GM12878 (cell line): ENCODE measurements around the gene SMOC2. TPM values are rescaled to one million over a fixed set of nuclear protein-coding genes. Genes with fewer than 3 reads are reported as not detected.

Source experiments
- ATAC-seq: fragments of 200-7000 bp; cut with Tn5 transposase; 3 replicates; pipeline ENCODE4 v1.9.1; 2020; ENCODE audit warnings: mild to moderate bottlenecking, moderate library complexity
- BruUV-seq: library from RNA; stranded (reverse); fragments of 400-500 nt; replicated peaks from 2 replicates; lab custom pipeline; 2021; lab: Mats Ljungman, UMichigan
- CTCF ChIA-PET: fragments of 300-600 bp; sonication (Branson Sonifier 250); formaldehyde crosslinking; extraction: SDS; loops from one replicate; lab custom pipeline; 2021; ENCODE audit warnings: inconsistent platforms; lab: Yijun Ruan, JAX
- POLR2A ChIA-PET: fragments of 350-600 bp; formaldehyde crosslinking; extraction: SDS; loops from one replicate; lab custom pipeline; 2021; ENCODE audit warnings: inconsistent platforms; lab: Charles Lee
- RAD21 ChIA-PET: fragments of 300-600 bp; sonication (Branson Sonifier 250); formaldehyde crosslinking; loops from one replicate; lab custom pipeline; 2023; ENCODE audit warnings: antibody characterized with exemption; ENCODE audit not compliant: unreplicated experiment; lab: Charles Lee
- SMC1A ChIA-PET: fragments of 300-600 bp; sonication (Branson Sonifier 250); formaldehyde crosslinking; loops from one replicate; lab custom pipeline; 2023; ENCODE audit not compliant: unreplicated experiment, uncharacterized antibody; lab: Charles Lee
- DNase-seq: peaks from one replicate; pipeline ENCODE4 v3.0.0-alpha.2; 2011; ENCODE audit warnings: low read depth, low spot score
- FAIRE-seq: peaks from 3 replicates; lab custom pipeline; 2011; peaks lifted over from hg19 to GRCh38; lab: Jason Lieb, UNC
- H2AFZ ChIP-seq: 2 replicates; pipeline ENCODE4 v1.6.0; 2011; ENCODE audit warnings: low read depth, low read length, control low read depth; ENCODE audit not compliant: control insufficient read depth
- H3K27ac ChIP-seq: 2 replicates; pipeline ENCODE4 v1.5.1; 2011; ENCODE audit warnings: control low read depth; ENCODE audit not compliant: control insufficient read depth, insufficient read depth
- H3K27me3 ChIP-seq, 2 experiments: replicated peaks in 1 of 2; 2 replicates each; pipeline versions ENCODE4 v1.6.0 to v1.6.1; 2011; ENCODE audit warnings: low read length in 1 of 2; ENCODE audit not compliant: control insufficient read depth in 2 of 2, insufficient read depth in 2 of 2
- H3K36me3 ChIP-seq, 2 experiments: 2 replicates each; pipeline ENCODE4 v1.5.1; 2011; ENCODE audit warnings: low read length in 1 of 2; ENCODE audit not compliant: control insufficient read depth in 2 of 2, insufficient read depth in 2 of 2
- H3K4me1 ChIP-seq: 2 replicates; pipeline ENCODE4 v1.6.1; 2011; ENCODE audit warnings: mild to moderate bottlenecking, low read length, moderate library complexity, mixed read lengths; ENCODE audit not compliant: control insufficient read depth, insufficient read depth
- H3K4me2 ChIP-seq: 2 replicates; pipeline ENCODE4 v1.6.0; 2011; ENCODE audit warnings: control low read depth; ENCODE audit not compliant: control insufficient read depth, insufficient read depth
- H3K4me3 ChIP-seq: fragments of 200-600 bp; sonication (generic); 2 replicates; pipeline ENCODE4 v1.5.1; 2016
- H3K79me2 ChIP-seq: 2 replicates; pipeline ENCODE4 v1.6.0; 2011; ENCODE audit warnings: low read length; ENCODE audit not compliant: control insufficient read depth, insufficient read depth
- H3K9ac ChIP-seq: 2 replicates; pipeline ENCODE4 v1.8.0; 2011; ENCODE audit warnings: low read length, control low read depth, mixed read lengths; ENCODE audit not compliant: control insufficient read depth, insufficient read depth
- H3K9me3 ChIP-seq: replicated peaks from 3 replicates; pipeline ENCODE4 v1.5.1; 2011; ENCODE audit warnings: mild to moderate bottlenecking, low read length; ENCODE audit not compliant: control insufficient read depth, insufficient read depth
- H4K20me1 ChIP-seq: 2 replicates; pipeline ENCODE4 v1.6.0; 2011; ENCODE audit not compliant: control insufficient read depth, insufficient read depth
- EGR1 ChIP-seq, 2 experiments: IDR thresholded peaks; 1 replicate in 1 of 2; 2 replicates in 1 of 2; pipeline ENCODE4 v1.6.1; 2011 to 2012; ENCODE audit warnings: low read depth in 2 of 2, low read length in 2 of 2, borderline replicate concordance in 1 of 2, mild to moderate bottlenecking in 1 of 2, moderate library complexity in 1 of 2
- IKZF1 ChIP-seq: fragments of 450-650 bp; conservative IDR thresholded peaks from 2 replicates; pipeline ENCODE4 v1.6.1; 2017; ENCODE audit warnings: antibody characterized with exemption, mild to moderate bottlenecking
- NFYB ChIP-seq: IDR thresholded peaks from 2 replicates; pipeline ENCODE4 v1.6.1; 2011; ENCODE audit warnings: low read depth, mild to moderate bottlenecking, low read length, improper control_type of control experiment, moderate library complexity; ENCODE audit not compliant: insufficient read depth
- NR2C2 ChIP-seq: IDR thresholded peaks from 2 replicates; pipeline ENCODE4 v1.6.1; 2011; ENCODE audit warnings: borderline replicate concordance, low read depth; ENCODE audit not compliant: control insufficient read depth, insufficient read length
- POU2F2 ChIP-seq: IDR thresholded peaks from 3 replicates; pipeline ENCODE4 v1.6.1; 2011; ENCODE audit warnings: low read depth, mild to moderate bottlenecking, low read length, borderline replicate concordance
- RB1 ChIP-seq: fragments of 450-650 bp; formaldehyde crosslinking; IDR thresholded peaks from 2 replicates; pipeline ENCODE4 v1.6.1; 2017; ENCODE audit warnings: mild to moderate bottlenecking, borderline replicate concordance
- ZBTB11 ChIP-seq: fragments of 450-650 bp; formaldehyde crosslinking; IDR thresholded peaks from 2 replicates; pipeline ENCODE4 v1.5.0; 2022; ENCODE audit warnings: mild to moderate bottlenecking, missing genetic modification characterization
- WGBS: methylation state at CpG from one replicate; pipeline ENCODE4 v1.1.6; 2016; ENCODE audit warnings: low lambda C conversion rate; ENCODE audit not compliant: insufficient replicate concordance, insufficient coverage; ENCODE audit errors: missing lambda C conversion rate; 5-methylcytosine and 5-hydroxymethylcytosine counted together
- in situ Hi-C: fragments of 300-500 bp; cut with MboI; formaldehyde crosslinking; loops from 9 replicates; pipeline ENCODE4 v1.14.3; 2018; ENCODE audit warnings: mixed read lengths
- intact Hi-C: fragments of 100-400 bp; cut with micrococcal nuclease; formaldehyde crosslinking; loops from one replicate; pipeline ENCODE4 v1.14.2; 2022; ENCODE audit not compliant: unreplicated experiment
- polyA plus RNA-seq, 11 experiments: library from polyadenylated mRNA; depleted of rRNA in 4 of 11; unstranded in 6 of 11; stranded (reverse) in 5 of 11; fragments of >200 nt; fragmentation: Nextera tagmentation in 4 of 11; fragmentation: Illumina TruSeq in 1 of 11; extraction: Ambion mirVana in 4 of 11; extraction: Trizol in 1 of 11; gene quantifications; 1 replicate in 1 of 11; 2 replicates in 10 of 11; pipeline versions ENCODE4 v1.2.1 to v1.2.3, GENCODE V29; 2011 to 2016; ENCODE audit warnings: inconsistent platforms in 2 of 11, missing spikeins in 2 of 11, low read depth in 1 of 11
- total RNA-seq, 4 experiments: library from RNA; depleted of rRNA in 3 of 4; stranded (reverse); fragments of >200 nt in 3 of 4; fragmentation: Illumina TruSeq in 1 of 4; extraction: Trizol in 1 of 4; gene quantifications; 2 replicates each; pipeline versions ENCODE4 v1.2.1 to v1.2.3, GENCODE V29; 2013 to 2021

SMOC2 gene
- total and polyA plus RNA-seq, 10 of the 15 experiments (the other 5 are each of a cell fraction or from before 2014, with no cell fraction given): 0.10 to 0.12 TPM; not detected in 8

GRCh38 chr6:168518867-168519266 lies 77.9 kb downstream of the SMOC2 start:
- DNase-seq: no peak
- no peak overlapping the region for H3K4me3 ChIP-seq
- TF ChIP-seq ZBTB11 (CRISPR knock-in tag): no peak
- TF ChIP-seq NFYB: no peak
- TF ChIP-seq IKZF1: no peak
- TF ChIP-seq POU2F2: no peak
- TF ChIP-seq NR2C2: peak; percentile 56
- TF ChIP-seq EGR1 (IDR thresholded peaks at IDR 0.05; ENCODE audit: borderline replicate concordance in 1 of 2, low read depth in 2 of 2, low read length in 2 of 2): no peak
- TF ChIP-seq RB1: no peak
- FAIRE-seq: no peak
- H2AFZ ChIP-seq: no peak overlapping the region
- H3K79me2 ChIP-seq: no peaks in the 10 kb centered on the region
- H3K4me1 ChIP-seq: no peaks in the 10 kb centered on the region
- H4K20me1 ChIP-seq: no peaks in the 10 kb centered on the region
- intact Hi-C loops: no loop called here
- no peak for ATAC-seq
- H3K36me3 ChIP-seq: no peaks in the 10 kb centered on the region
- POLR2A ChIA-PET: no interaction called here
- H3K27ac ChIP-seq: no peak overlapping the region
- CTCF ChIA-PET: no interaction called here
- RAD21 ChIA-PET: no interaction called here
- SMC1A ChIA-PET: no interaction called here
- in situ Hi-C loops: no loop called here
- H3K9me3 ChIP-seq: no peaks in the 10 kb centered on the region; the same call in 2 of the 3 replicates
- WGBS: 86% methylated on average over 19 of the region's 21 CpGs
- no TSS peak for BruUV-seq
- H3K9ac ChIP-seq: no peak overlapping the region
- H3K4me2 ChIP-seq: no peak overlapping the region
- H3K27me3 ChIP-seq: no peaks in the 10 kb centered on the region
